ENCODE data around the gene VPS35.

GRCh38 chr16:46730126-46730525 lies 41.1 kb upstream of the VPS35 start:
- TF ChIP-seq CTCF (IDR thresholded peaks at IDR 0.05 in 4 of 5, conservative IDR thresholded peaks at IDR 0.05 in 1 of 5) (no peak), POLR2A (IDR thresholded peaks at IDR 0.05) (no peak)

Data from gastrocnemius medialis (tissue), 4 donors.